ENCODE data around the gene PRM2.

DNA sequence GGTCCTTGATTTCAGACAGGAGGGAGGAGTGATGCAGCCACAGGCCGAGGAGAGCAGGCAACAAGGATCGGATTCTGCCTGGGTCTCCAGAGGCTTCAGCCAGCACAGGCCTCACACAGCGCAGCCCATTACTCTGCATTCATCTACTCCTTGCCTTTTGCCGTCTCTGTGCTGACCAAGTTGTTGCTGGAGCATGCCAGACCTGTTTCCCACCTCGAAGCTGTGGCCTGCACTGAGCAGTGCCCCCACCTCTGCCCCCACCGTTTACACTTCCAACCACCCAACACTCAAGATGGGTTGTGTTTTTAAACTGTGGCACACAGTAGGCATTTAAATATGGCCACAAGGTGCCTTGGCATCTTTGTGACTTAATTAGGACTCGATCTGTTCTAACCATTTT, 1.3 kb downstream of the PRM2 start:
- TF ChIP-seq BCL11B (tag by site-specific recombination; IDR thresholded peaks at IDR 0.05; ENCODE audit: low read depth) (no peak), ZEB2 (tag by site-specific recombination; IDR thresholded peaks at IDR 0.05) (no peak)

Measured in HEK293 (cell line).